Tibial nerve (tissue), 3 donors: Measurements from ENCODE around the gene CPNE9.

Source experiments
- POLR2A ChIP-seq, 2 donors: fragments of 450-650 bp; IDR thresholded peaks; one replicate each; pipeline ENCODE4 v1.6.1; 2017; ENCODE audit warnings: antibody characterized with exemption in 2 of 2, mild to moderate bottlenecking in 2 of 2, moderate library complexity in 2 of 2
- TF ChIP-seq, protein P1 (sequence below), 5 experiments: fragments of 200-600 bp in 3 of 5; fragments of 450-650 bp in 2 of 5; sonication (generic) in 3 of 5; IDR thresholded peaks; one replicate each; pipeline ENCODE4 v1.5.1; 2016 to 2019; ENCODE audit warnings: antibody characterized with exemption in 5 of 5, mild to moderate bottlenecking in 3 of 5, moderate library complexity in 2 of 5

- TF ChIP-seq, protein P1, sequence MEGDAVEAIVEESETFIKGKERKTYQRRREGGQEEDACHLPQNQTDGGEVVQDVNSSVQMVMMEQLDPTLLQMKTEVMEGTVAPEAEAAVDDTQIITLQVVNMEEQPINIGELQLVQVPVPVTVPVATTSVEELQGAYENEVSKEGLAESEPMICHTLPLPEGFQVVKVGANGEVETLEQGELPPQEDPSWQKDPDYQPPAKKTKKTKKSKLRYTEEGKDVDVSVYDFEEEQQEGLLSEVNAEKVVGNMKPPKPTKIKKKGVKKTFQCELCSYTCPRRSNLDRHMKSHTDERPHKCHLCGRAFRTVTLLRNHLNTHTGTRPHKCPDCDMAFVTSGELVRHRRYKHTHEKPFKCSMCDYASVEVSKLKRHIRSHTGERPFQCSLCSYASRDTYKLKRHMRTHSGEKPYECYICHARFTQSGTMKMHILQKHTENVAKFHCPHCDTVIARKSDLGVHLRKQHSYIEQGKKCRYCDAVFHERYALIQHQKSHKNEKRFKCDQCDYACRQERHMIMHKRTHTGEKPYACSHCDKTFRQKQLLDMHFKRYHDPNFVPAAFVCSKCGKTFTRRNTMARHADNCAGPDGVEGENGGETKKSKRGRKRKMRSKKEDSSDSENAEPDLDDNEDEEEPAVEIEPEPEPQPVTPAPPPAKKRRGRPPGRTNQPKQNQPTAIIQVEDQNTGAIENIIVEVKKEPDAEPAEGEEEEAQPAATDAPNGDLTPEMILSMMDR (IDR thresholded peaks at IDR 0.05): no peak
- no peak for TF ChIP-seq POLR2A (IDR thresholded peaks at IDR 0.05)
Measured at GRCh38 chr3:9779075-9779593, 75.5 kb downstream of the CPNE9 start.
